Activated CD8-positive, alpha-beta memory T cell treated with anti-CD3 and anti-CD28 coated beads for 4 hours (primary cell): Measurements from ENCODE around the gene EIF2D.

Experiments
- DNase-seq, 2 donors: peaks; one replicate each; pipeline ENCODE4 v3.0.0-alpha.2; 2020; ENCODE audit warnings: low read depth in 2 of 2

EIF2D gene

GRCh38 chr1:206570529-206570928 is 41.7 kb downstream of the EIF2D start:
- DNase-seq = no peak

GRCh38 chr1:206569556-206569955 is 42.7 kb downstream of the EIF2D start:
- no peak for DNase-seq

- no peak for DNase-seq
These were observed 43.4 kb downstream of the EIF2D start for GRCh38 chr1:206568779-206569352.

GRCh38 chr1:206568256-206568655 is 44.0 kb downstream of the EIF2D start:
- no peak for DNase-seq

DNA sequence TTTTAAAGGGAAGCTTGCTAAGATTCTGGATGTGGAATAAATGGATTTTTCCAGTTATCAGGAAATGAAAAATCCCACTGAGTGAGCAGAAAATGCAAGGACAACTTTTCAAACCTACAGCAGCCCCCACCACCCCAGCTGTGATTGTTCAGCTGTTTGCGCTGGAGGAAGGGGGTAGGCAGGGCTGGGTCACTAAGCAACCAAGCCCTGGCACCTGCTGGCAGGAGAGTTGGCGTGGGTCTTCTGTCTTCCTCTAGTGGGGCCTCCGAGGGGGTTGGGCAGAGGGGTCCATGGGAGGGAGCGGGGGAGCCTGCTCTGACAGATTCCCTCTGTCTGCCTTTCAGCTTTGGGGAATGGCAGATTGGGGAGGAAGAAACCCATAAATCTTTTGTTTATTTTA is 45.3 kb downstream of the EIF2D start:
- no peak for DNase-seq

- no peak for DNase-seq
These were observed 46.3 kb downstream of the EIF2D start for GRCh38 chr1:206565995-206566394.

DNA sequence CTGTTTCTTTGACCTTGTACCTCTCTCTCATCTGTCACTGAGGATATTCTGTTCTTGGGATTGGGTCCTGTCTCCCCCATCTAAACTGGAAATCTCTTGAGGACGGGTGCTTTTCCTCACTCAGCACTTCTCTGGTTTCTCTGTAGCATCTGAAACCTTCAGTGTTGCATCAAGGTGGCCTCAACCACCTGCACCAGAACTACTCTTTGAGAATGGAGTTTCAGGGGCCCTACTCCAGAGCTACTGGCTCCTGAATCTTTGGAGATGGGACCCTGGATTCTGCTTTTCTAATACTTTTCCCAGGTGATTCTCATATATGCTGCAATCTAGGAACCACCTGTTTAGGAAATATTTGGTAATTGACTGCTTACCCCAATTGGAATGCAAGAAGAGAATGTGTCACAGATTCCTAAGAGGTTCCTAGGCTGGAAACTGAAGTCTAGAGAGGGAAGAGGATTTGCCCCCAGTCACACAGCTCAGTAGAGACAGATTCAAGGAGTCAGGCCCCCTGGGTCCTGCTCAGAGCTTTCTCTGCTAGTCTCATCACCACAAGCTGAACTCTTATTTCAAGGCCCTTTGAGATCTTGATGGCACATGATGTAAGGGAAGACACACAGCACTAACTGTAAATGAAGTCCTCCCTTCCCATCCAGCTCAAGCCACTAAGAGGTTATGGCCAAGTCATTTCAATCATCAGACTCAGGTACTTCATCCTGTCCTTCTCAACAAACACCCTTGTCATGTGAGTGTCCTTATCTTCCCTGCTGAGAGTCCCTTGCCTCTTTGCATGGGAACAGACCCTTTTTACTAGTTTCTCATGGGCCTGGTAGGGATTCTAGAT is 48.7 kb downstream of the EIF2D start:
- DNase-seq = no peak

DNA sequence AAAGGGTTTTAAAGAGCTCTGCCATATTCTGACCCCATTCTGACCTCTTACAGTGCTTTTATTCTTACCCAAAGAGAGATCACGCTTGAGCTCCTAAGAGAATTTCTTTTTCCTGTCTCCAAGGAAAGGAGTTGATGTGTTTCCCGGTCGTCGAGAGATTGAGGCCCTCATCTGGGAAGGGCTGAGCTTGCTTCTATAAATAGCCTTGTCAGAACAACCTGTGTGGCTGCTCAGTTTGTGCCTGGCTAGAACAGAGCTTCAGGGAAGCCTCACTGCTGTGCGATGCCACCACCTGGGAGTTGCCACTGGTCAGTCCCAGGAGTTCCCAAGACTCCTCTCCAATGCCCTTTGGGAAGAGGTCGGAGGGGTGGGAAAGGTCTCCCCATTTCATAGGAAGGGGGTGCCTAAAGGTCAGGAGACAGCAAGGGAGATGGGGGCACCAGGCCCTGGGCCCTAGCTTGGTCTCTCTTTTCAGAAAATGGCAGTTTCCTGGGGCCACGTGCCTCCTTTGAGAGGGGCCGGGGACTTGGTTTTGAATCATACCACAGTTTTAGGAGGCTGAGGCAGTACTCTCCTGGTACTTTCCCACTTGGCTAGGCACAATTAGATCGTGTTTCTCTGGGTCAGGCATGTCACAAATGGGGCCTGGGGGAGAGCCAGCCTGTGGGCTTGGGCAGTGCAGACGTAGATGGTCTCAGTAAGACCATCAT is 52.1 kb downstream of the EIF2D start:
- DNase-seq = no peak

GRCh38 chr1:206559672-206559995 is 52.6 kb downstream of the EIF2D start:
- DNase-seq = no peak

GRCh38 chr1:206558794-206559671 is 53.2 kb downstream of the EIF2D start:
- DNase-seq = no peak

DNA sequence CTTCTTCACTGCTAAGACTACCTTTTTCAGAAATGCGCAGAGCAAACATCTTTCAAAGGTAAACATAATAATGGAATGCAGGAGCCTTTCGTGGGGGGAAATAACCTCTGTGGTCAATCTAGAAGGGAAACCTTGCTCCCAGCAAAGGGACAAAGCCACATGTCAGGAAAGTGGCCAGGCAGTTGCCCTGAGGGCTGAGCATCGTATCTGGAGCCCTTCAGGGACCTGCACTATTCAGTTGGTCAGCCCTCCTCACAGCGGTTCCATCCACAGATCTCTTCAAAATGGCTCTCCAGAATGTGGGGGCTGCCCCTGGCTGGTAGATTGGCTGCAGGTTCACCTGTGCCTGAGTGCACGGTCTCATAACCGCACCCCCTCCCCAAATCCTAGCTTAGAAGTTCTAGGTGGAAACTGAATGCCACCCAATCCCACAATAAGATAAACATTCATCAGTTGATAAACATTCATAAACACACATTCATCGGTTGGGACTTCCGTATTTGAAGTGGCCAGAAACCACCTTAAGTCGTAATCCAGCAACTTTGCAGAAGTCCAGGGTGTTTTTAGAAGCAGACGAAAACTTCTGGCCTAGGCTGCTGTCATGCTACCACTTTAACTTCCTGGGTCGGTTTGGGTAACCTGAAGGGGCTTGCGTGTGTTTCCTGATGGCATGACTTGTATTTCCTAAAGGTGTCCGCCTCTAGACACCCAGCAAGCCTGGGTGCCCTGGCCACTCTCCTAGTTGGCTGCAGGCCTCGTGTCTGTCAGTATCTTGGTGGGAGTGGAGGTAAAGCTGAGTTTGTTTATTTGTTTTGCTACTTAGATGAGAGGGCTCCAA is 54.4 kb downstream of the EIF2D start:
- DNase-seq = no peak

- DNase-seq = peak; percentile 80 to 86
These were observed 55.3 kb downstream of the EIF2D start for GRCh38 chr1:206556750-206557635.

- DNase-seq = no peak
These were observed 56.1 kb downstream of the EIF2D start for GRCh38 chr1:206556047-206556749.

- DNase-seq = no peak
These were observed 56.8 kb downstream of the EIF2D start for GRCh38 chr1:206555473-206555935.

DNA sequence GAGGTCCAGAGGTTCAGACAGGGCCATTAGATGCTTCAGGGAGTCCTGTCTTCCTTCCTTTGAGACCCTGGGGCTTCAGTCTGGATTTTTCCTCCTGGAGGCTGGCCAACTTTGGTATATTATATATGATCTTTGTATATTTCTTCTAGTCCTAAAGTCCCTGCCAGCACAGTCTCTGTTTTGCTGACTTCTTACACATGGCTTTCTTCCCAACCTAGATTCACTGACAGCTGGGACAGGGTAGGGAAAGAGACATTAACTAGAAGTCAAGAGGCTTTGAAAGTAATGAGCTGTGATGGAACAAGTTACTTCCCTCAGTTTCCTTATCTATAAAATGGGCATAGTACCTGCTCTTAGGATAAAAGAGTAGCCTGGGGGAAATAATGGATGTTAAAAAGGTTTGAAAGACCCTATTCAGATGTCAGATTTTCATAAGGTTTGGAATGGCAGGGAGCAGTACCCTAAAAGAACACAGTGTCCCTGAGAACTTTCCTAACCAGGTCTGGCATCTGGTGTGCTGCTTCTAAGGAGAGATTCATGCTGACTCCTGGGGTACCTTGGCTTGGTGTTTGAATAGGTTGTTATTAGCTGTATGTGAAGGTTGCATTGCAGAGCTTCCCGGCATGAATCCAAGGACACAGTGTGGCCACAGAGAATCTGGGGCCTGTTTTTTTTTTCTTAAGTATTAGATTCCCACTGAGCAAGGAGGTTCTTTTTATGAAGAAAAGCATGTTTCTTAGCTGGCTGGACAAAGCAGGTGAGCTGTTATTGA is 57.4 kb downstream of the EIF2D start:
- DNase-seq = no peak

GRCh38 chr1:206554211-206554610 is 58.1 kb downstream of the EIF2D start:
- DNase-seq = no peak

DNA sequence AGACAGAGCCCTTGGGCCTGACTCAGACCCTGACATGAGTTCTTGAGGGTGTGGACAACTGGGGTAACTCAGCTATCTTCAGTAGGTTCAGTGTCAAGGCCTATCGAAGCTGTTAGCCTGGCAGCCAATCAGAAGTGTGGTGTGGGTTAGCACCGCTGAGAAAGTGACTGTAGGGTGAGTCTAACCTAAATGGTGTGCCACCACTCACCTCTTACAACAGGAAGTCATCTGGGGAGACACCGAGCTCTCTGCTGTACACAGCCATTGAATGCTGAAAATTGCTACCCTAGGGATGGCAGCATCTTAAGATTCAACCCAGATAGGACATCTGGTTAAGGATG is 60.3 kb downstream of the EIF2D start:
- peak in 1 of 2 donors; percentile 72 for DNase-seq

DNA sequence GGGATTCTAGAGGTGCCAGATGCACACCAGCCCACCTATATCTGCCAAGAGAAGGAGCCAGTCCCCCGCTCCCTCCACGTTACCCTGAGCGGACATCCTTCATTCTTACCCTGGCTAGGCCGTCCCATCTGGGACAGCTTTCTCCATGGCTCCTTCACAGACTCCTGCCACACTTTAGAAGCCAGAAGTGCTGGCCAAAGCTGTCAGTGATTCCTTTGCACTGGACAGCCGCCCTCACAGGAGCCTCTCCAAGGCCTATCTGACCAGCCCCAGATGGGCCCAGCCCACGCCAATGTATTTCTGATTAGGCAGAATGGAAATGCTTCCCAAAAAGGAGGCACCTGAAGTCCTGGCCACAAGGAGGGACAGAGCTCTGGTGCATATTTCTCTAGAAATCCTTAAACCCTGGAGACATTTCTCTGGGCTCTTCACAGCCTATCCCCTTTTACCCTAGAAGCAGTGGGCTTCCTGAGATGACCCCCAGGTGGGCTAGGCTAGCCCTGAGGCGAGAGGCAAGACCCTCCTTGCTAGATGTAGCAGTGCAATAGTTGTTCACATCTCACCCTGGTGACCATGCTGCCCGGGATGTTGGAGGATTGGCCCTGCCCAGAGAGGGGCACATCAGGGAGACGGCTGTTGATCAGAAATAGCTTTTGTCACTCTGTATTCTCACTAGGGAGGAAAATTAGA is 60.8 kb downstream of the EIF2D start:
- DNase-seq = no peak
